Osteoblast (primary cell): Measurements from ENCODE around the gene LMCD1. TPM values are rescaled to one million over a fixed set of nuclear protein-coding genes. Genes with fewer than 3 reads are reported as not detected.

ENCODE experiments used
- DNase-seq: peaks from one replicate; pipeline ENCODE4 v3.0.0; 2011; ENCODE audit warnings: low spot score, mixed read lengths; ENCODE audit not compliant: insufficient read length; ENCODE audit errors: missing footprints
- H2AFZ ChIP-seq: 2 replicates; pipeline ENCODE4 v1.6.0; 2011; ENCODE audit warnings: mild to moderate bottlenecking, low read length
- H3K27ac ChIP-seq: 2 replicates; pipeline ENCODE4 v1.5.1; 2011; ENCODE audit warnings: mild to moderate bottlenecking, low read depth, low read length, moderate library complexity
- H3K27me3 ChIP-seq: 2 replicates; pipeline ENCODE4 v1.6.0; 2012; ENCODE audit warnings: mild to moderate bottlenecking, control low read depth, inconsistent platforms, low read length, moderate library complexity; ENCODE audit not compliant: insufficient read depth
- H3K36me3 ChIP-seq: 2 replicates; pipeline ENCODE4 v1.5.1; 2011; ENCODE audit warnings: mild to moderate bottlenecking, low read length, control low read depth, moderate library complexity; ENCODE audit not compliant: insufficient read depth
- H3K4me1 ChIP-seq: 2 replicates; pipeline ENCODE4 v1.5.1; 2011; ENCODE audit warnings: mild to moderate bottlenecking, low read length, control low read depth, moderate library complexity; ENCODE audit not compliant: insufficient read depth
- H3K4me2 ChIP-seq: 2 replicates; pipeline ENCODE4 v1.6.0; 2011; ENCODE audit warnings: mild to moderate bottlenecking, low read length; ENCODE audit not compliant: insufficient read depth
- H3K4me3 ChIP-seq: fragments of 200-600 bp; sonication (generic); 3 replicates; pipeline ENCODE4 v1.5.1; 2012; ENCODE audit warnings: mild to moderate bottlenecking, low read length, inconsistent platforms; ENCODE audit not compliant: insufficient read depth
- H3K79me2 ChIP-seq: 2 replicates; pipeline ENCODE4 v1.6.0; 2012; ENCODE audit warnings: mild to moderate bottlenecking, low read length, control low read depth, inconsistent platforms; ENCODE audit not compliant: insufficient read depth
- H3K9me3 ChIP-seq: 2 replicates; pipeline ENCODE4 v1.5.1; 2011; ENCODE audit warnings: low read depth, low read length, control low read depth
- H4K20me1 ChIP-seq: 2 replicates; pipeline ENCODE4 v1.6.0; 2012; ENCODE audit warnings: mild to moderate bottlenecking, low read length, control low read depth; ENCODE audit not compliant: insufficient read depth
- CTCF ChIP-seq: IDR thresholded peaks from 2 replicates; pipeline ENCODE4 v1.5.1; 2011; ENCODE audit warnings: mild to moderate bottlenecking, low read depth, low read length, moderate library complexity; ENCODE audit errors: extremely low read depth
- total RNA-seq: library from RNA; depleted of rRNA; stranded (reverse); fragments of >200 nt; gene quantifications from 2 replicates; pipeline ENCODE4 v1.2.3, GENCODE V29; 2012

LMCD1 gene
- total RNA-seq, 1 donor: 294 TPM

DNA sequence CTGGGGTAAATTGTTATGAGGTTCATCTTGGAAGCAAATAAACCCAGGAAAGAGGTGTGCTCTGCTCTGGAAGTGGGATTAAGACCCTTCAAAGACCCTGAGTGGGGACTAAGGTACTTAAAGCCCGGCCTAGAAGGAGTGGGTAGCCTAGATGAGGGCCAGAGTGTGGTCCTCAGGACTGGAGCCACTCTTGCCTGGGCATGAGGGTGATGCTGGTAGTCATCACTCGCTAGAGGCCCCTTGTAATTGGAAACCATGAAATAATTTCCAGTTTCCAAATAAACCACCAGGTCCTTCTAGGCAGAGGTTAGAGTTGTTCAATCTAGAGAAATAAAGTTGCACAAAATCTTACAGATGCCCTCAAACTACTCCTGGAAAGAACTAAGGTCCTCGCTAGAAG, 15.2 kb upstream of the LMCD1 start:
- no peaks in the 10 kb centered on the region for H3K27me3 ChIP-seq
- no peak for TF ChIP-seq CTCF
- H3K4me2 ChIP-seq: no peak overlapping the region
- DNase-seq: no peak
- no peak overlapping the region for H2AFZ ChIP-seq
- H4K20me1 ChIP-seq: no peaks in the 10 kb centered on the region
- no peaks in the 10 kb centered on the region for H3K36me3 ChIP-seq
- no peaks in the 10 kb centered on the region for H3K9me3 ChIP-seq
- peaks cover 52% of the 10 kb centered on the region for H3K4me1 ChIP-seq
- H3K79me2 ChIP-seq: no peaks in the 10 kb centered on the region
- no peak overlapping the region for H3K27ac ChIP-seq
- H3K4me3 ChIP-seq: no peak overlapping the region

DNA sequence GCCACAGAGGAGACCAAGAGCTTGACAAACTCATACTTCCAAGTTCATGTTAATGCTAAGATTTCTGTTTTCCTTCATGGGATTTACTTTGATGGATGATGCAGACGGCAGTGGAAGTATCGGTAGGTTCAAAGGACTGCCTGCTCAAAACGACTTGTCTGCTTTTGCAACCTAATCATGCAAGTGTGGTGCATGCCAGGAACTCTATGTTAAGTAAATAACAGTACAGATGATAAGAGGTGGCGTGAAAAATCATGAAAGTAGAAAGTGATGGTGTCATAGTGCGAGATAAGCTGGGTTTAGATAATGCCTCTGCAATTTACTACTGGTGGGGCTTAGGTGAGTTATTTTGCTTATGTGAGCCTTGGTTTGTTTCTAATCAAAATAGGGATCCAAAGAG, 14.7 kb upstream of the LMCD1 start:
- Histone ChIP-seq H3K36me3 (no peaks in the 10 kb centered on the region), H3K27me3 (no peaks in the 10 kb centered on the region), H3K9me3 (no peaks in the 10 kb centered on the region), H3K4me1 (peaks cover 52% of the 10 kb centered on the region), H3K79me2 (no peaks in the 10 kb centered on the region), H2AFZ (no peak overlapping the region), H3K4me3 (no peak overlapping the region), H3K27ac (no peak overlapping the region), H4K20me1 (no peaks in the 10 kb centered on the region), H3K4me2 (no peak overlapping the region)
- no peak for DNase-seq
- no peak for TF ChIP-seq CTCF

GRCh38 chr3:8488411-8488810, 13.2 kb upstream of the LMCD1 start:
- Histone ChIP-seq H4K20me1 (no peaks in the 10 kb centered on the region), H3K9me3 (no peaks in the 10 kb centered on the region), H3K4me1 (peaks cover 47% of the 10 kb centered on the region), H3K4me3 (no peak overlapping the region), H3K36me3 (no peaks in the 10 kb centered on the region), H3K79me2 (no peaks in the 10 kb centered on the region), H3K27me3 (no peaks in the 10 kb centered on the region), H3K4me2 (no peak overlapping the region), H2AFZ (no peak overlapping the region), H3K27ac (peak overlapping the region; percentile 86)
- no peak for TF ChIP-seq CTCF
- DNase-seq: peak; percentile 31

DNA sequence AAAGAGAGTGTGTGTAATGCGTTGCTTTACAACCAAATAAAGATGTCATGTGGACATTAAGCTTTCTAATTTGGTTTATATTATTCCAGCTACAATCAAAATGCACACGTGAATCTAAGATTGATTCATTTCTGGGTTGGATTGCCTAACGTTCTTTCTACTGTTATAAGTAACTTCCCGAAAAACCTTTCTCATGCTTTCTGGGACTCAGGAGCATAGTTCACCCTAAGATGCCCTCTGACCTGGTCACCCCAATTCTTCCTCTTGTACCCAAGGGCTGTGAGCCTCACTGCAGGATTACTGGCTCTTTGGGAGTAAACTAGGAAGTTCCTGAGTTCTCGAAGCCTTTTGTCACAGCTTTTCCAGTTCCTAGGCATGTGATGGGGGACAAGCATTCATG, 12.7 kb upstream of the LMCD1 start:
- H3K9me3 ChIP-seq: no peaks in the 10 kb centered on the region
- DNase-seq: no peak
- no peak overlapping the region for H2AFZ ChIP-seq
- no peaks in the 10 kb centered on the region for H3K79me2 ChIP-seq
- H3K27me3 ChIP-seq: no peaks in the 10 kb centered on the region
- peak overlapping the region; percentile 86 for H3K27ac ChIP-seq
- no peak overlapping the region for H3K4me3 ChIP-seq
- no peak overlapping the region for H3K4me2 ChIP-seq
- no peaks in the 10 kb centered on the region for H3K36me3 ChIP-seq
- no peak for TF ChIP-seq CTCF
- peaks cover 43% of the 10 kb centered on the region for H3K4me1 ChIP-seq
- no peaks in the 10 kb centered on the region for H4K20me1 ChIP-seq
